ENCODE results near the gene CCL14.
A peak's percentile ranks its signal among the peaks of the same experiment; 100 is the strongest.
"Not testable (repeated sequence)": the region's sequence is repeated elsewhere in the genome, so short reads cannot be mapped to it uniquely, and the experiment has no call there.

Gene CCL14

DNA sequence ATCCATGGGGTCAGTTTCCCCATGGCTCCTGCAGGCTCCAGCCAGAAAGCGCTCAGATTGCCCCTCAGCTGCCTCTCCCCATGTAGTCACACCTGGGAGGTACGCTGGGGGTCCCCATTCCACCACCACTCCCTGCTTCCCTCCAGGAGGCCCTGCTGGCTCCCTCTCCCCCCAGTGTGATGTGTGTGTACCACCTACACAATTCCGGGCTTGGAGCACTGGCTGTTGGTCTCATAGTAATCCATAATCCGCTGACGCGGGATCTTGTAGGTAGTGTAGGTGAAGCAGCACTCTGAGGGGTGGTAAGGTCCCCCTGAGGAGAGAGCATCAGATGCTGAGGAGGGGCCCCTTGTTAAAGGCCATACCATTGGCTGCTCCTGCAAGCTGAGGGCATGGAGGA lies 2.4 kb downstream of the CCL14 start:
- no peak for DNase-seq

DNA sequence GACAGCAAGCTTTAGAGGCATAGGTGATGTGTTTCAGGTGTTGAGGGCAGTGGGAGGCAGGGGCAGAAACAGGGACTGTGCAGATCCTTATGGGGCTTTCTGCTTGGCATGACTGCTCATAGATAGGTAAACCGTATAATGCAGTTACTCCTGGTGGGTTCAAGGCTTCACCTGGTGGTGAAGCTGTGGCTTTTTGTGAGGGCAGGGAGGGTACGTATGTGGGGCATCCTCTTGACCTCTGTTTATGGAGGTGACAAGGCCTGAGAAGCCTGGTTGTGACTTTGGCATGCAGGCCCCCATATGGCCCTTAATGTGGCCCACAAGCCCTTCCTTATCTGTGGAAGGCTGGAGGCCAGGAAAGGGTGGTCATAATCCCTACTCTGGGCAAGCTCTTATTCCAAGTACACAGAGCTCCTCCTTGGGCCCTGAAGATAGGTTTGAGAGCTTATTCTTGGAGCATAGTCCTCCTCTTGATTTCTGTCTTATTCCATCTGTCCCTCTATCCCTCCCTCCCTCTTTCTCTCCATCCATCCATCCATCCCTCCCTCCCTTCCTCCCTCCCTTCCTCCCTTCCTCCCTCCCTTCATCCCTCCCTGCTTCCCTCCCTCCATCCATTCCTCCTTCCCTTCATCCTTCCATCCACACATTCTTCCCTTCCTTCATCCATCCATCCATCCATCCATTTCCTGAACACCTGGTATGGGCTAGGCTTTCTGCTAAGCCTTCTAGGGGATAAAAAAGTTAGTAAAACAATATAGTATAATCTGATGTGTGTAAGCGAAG lies 3.9 kb downstream of the CCL14 start:
- DNase-seq: no peak

DNA sequence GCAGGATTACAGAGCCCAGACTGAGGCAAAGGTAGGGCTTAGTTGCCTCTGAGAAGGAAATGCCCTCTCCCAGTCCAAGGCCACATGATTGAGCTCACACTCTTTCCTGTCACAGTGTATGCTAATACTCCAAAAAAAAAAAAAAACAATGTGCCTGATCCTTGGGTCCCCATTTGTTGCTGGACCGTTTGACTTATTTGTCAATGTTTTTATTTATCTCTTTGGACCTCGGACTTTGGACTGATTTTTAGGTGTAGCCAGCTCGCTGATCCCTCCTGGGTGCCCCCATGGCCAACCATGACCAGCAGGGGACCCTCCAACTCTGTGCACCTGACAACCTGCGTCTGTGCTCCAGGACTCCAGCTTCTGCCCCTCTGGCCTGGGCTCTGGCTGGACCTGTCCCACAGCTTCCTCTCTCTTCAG lies 4.6 kb downstream of the CCL14 start:
- no peak for DNase-seq

DNA sequence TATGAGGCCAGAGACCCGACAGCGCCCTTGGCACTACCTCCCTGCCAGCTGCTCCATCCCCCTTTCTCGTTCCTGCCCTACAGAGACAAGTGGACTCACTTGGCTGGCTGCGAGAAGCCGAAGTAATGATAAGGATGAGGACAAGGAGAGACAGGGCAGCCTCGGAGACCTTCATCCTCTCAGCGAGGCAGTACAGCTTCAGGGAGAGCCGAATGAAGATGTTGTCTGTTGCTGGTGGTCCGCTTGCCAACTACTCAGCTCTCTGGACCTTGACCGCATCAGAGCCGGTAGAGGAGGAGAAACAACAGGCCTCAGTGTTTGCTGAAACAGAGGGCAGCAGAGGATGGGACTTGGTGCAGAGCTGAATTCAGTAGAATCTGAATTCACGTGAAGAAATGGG lies 5.3 kb downstream of the CCL14 start, which contains the start of gene CCL16:
TSS of gene CCL16 (minus strand) at position 252 of the 400 bp plus-strand sequence. CDS start at position 175, 77 bp downstream.
- no peak for DNase-seq

DNA sequence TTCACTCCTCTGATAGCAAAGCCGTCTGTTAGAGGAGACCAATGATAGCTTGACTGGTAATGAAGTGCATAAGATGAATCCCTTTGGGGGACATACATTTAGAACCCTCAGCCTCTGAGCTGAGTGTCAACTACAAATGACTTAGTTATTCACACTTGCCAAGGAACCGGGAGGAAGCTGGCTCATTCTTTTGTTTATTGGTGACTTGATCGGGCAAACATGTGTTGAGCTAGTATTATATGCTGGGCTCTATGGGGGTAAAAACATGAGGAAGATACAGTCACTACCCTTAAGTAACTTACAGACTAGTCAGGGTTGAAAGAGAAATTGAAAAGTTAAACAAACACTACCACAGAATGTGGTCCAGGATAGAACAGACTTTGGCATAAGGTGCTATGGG lies 8.2 kb downstream of the CCL14 start:
- no peak for DNase-seq

DNA sequence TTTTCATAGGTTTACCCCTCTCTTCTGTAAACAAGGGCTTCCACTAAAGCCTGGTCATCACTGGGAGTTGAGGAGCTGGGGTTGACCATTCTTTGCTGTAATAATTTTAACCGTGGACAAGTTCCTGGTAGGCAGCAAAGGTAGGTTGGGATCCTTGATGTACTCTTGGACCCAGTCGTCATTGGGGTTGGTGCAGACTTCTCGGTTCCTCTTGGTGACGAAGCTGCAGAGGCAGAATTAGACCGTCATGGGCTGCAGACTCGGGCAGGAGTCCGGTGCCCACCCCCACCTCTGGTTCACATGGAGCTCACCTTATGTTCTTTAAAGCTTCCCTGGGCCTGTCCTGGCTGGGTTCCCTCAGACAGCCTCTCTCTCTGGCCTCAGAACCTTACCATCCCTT lies 9.0 kb downstream of the CCL14 start:
- DNase-seq: no peak

DNA sequence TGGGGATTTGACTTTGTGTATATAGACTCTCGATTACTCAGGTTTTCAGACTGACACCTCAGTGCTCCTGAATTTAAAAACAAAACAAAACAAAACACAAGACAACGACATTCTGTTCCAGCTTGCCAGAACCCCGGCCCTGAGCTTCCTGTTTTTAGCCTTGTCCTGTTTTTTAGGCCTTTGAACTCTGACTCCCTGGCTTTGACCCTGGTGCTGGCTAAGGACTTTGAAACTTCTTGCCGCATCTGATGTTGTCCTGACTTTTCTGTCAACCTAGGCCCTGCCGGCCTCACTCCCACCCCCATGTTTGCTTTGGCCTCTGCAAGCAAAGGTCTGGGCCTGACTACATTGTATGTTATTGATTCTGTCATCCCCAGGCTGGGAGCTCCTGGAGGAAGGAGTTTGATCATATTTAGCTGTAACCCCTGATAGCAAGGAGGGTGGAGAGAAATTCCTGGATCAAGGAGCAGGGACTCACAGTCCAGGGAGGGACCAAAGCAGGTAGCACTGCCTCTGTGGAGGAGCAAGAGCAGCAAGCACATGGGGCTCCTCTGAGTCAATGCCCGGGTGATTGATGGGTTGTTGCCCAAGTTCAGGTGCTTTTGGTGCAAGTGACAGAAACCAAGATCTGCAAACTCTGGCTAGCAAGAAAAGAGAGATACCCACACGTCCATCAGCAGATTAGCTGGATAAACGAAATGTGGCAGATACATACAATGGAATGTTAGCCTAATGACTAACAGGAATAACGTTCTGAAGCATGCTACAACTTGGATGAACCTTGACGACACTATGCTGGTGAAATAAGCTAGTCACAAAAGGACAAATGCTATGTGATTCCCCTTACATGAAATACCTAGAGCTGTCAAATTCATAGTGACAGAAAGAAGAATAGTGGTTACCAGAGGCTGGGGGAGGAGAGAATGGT lies 12.9 kb downstream of the CCL14 start:
- no peak for DNase-seq

DNA sequence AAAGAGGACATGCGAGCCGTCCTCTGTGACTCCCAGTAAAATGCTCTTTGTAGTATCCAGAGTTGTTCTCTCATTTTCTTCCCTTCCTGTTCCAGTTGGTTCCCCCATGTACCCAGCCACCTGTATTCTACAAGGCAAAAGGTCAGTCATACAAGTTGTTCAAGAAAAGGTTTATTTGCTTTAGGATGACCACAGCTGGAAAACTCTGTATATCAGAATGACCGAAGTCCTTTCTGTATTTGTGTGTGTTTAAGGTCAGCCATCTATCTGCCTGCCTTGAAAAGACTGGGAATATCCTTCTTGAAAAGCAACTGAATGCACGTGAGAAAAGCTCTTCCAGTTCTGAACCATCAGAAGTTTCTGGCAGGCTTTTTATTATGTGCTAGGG lies 13.6 kb downstream of the CCL14 start:
- no peak for DNase-seq

DNA sequence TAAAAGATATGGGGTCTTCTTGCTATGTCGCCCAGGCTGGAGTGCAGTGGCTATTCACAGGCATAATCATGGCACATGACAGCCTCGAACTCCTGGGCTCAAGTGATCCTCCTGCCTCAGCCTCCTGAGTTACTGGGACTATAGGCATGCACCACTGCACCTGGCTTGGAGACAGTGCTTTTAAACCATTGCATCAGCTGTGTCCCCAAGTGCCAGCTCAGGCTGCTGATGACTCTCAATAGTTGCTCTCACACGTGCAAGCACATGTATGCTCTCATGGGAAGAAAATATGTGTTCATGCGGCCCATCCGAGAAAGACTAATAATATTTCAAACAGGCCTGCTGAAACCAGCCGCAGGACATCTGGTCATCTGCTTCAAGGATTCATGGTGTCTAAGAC lies 14.0 kb downstream of the CCL14 start:
- DNase-seq: no peak

DNA sequence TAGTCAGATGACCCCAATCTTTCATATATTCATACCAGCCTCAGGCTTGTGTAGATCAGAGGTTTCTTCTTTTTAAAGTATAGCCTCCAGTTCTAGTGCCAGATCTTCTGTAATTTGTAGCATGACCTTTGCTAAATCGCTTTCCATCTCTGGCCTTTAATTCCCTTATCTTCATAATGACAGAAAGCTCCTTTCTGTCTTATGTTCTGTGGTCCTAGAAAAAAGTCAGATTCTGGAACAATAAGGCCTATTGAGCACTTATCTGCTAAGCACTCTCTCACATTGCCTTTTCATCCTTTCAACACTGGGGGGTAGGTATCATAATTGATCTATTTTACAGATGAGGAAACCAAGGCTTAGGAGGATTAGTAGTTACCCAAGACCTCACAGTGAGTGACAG lies 14.5 kb downstream of the CCL14 start:
- no peak for DNase-seq

DNA sequence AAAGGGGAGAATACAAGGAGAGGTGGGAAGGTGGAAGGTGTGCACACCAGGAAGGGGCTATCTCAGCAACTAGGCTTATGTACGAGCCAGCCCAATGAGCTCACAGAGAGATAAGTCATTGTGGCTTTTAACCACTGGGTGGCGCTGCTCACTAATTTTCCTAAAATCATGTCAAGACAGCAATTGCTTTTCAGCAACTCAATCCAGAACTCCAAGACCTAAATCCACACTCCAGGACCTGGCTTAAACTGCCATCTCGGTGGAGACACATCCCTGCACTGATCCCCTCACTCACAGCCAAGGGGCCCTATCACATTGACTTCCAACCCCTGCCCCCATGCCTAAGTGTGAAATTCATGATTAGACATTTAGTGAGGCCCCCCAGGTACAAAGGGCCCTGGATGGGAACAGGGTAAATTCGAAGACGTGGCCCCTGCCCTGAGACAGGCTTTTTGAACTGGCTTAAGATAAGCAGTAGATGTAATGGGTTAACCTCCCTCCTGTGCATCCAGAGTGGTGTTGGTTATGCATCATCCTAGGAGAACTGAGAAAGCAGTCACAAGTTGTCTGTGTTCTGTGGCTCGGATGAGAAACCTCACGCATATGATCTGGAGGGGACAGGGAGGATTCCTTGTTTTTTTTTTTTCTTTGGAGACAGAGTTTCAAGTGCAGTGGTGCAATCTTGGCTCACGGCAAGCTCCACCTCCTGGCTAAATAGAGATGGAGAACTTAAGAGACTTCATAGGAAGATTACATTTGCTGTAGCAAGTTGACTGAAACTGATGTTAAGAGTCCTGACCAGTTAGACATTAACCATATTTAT lies 16.8 kb downstream of the CCL14 start:
- DNase-seq: peak; percentile 52

DNA sequence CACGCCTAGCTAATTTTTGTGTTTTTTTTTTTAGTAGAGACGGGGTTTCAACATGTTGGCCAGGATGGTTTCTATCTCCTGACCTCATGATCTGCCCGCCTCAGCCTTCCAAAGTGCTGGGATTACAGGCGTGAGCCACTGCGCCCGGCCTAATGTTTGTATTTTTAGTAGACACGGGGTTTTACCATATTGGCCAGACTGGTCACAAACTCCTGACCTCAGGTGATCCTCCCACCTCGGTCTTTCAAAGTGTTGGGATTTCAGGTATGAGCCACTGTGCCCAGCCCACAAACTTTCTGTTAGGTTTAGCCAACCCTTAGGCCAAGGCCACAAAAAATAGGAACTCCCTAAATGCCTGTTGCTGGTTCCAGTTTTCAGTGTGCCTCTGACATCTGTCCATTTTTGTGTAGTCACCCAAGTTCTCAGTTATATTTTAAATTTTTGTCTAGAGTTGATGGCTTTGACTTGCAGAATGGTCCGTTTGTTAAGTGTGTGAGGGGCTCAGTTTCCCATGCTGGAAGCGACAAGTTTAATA lies 17.9 kb downstream of the CCL14 start:
- DNase-seq: no peak

DNA sequence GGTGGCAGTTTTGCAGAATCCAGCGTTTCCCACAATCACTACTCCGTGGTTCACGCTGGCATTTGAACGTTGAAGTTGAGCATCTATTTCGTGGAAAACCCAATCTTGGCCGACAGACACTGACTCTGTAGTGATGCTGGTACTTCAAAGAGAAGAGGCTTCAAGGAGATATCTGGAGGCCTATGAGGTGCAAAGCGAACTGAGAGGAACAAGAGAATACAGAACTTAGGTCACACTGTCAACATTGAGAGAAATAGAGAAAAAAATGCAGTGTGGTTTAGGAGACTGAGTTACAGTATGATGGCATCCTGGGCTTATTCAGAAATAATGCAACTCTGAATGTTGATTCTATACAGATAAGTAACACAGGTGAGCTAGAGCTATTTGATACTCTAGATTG lies 21.3 kb downstream of the CCL14 start:
- DNase-seq: no peak

DNA sequence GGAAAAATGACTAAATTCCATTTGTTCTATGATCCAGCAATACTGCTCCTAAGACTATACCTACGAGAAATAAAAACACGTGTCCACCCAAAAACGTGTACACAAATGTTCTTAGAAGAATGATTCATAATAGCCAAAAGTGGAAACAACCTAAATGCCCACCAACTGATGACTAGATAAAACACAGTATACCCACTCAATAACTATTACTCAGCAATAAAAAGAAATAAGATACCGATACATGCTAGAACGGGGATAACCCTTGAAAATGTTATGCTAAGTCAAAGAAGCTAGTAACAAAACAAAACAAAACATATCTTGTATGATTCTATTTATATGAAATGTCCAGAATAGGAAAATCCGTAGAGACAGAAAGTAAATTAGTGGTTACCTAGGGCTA lies 22.9 kb downstream of the CCL14 start:
- DNase-seq: no peak

DNA sequence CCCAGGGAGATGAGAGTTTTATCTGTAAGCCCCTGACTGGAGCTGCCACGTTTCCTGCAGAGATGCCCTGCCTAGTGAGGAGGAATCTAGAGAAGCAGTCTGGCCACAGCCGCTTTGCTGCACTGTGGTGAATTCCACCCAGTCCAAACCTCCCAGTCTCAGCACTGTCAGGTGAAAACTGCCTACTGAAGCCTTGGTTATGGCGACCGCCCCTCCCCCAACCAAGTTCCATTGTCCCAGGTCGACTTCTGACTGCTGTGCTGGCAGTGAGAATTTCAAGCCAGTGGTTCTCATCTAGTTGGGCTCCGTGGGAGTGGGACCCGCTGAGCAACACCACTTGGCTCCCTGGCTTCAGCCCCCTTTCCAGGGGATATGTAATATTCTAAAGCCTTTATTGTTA lies 32.8 kb downstream of the CCL14 start:
- DNase-seq: no peak

DNA sequence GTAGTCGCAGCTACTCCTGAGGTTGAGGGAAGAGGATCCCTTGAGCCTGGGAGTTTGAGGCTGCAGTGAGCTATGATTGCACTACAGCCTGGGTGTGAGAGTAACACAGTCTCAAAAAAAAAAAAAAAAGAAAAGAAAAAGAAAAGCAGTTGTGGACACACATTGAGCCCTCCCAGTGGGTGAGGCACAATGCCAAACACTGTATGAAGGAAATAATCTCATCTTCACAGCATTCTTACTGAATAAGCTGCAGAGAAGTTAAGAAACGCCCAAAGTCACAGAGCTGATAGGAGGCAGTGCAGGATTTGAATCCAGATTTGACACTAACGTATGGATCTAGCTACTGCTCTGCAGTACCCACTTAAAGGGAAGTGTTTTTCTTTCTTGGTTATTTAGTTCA lies 37.1 kb downstream of the CCL14 start:
- DNase-seq: no peak

DNA sequence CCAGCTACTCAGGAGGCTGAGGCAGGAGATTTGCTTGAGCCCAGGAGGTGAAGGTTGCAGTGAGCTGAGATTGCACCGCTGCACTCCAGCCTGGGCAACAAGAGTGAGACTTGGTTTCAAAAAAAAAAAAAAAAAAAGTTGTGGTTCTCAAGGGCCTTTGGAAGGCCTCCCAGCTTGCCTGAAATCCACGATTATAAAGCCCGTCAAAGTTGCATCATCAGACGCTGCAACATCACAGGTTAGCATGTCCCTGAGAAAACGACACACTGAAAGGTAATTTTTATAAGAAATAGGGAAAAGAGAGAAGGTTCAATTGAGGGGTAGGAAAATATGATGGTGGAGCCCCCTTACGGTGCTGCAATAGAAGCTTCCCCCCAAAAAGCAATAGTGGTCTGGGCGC lies 38.4 kb downstream of the CCL14 start:
- no peak for DNase-seq

DNA sequence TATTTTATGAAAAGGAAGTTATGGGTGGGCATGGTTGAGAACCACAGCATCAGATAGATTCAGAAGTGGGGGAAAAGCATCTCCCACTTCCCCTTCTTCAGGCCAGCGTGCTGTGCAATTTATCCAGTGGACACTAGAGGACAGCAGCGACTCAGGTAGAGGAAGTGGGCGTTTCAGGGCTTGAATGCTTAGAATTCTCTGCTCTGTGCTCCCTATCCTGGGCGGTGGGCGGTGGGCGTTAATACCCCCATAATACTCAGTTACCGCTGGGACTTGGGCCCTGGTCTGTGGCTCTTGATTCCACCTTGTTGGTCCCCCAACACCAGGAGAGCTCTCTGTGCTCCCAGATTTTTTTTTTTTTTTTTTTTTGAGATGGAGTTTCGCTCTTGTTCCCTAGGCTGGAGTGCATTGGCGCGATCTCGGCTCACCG lies 39.4 kb downstream of the CCL14 start:
- DNase-seq: peak; percentile 48

DNA sequence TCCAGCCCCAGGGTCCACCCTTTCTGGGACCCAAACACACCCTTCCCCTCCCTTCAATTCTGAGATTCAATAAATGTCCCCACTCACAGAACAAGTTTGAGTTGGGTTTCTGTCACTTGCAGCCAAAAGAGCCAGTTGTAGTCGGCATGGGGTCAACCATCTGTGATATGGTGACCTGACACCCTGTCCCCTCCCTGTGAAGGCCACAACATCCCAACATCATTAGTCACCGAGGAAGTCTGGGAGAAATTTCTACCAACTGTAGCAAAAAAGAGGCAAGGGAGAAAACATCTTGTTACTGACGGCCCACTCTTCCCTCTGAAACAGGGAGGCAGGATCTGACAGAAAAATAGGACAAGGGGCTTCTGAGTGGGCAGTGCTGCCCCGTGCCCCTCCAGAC lies 42.4 kb downstream of the CCL14 start:
- DNase-seq: no peak

DNA sequence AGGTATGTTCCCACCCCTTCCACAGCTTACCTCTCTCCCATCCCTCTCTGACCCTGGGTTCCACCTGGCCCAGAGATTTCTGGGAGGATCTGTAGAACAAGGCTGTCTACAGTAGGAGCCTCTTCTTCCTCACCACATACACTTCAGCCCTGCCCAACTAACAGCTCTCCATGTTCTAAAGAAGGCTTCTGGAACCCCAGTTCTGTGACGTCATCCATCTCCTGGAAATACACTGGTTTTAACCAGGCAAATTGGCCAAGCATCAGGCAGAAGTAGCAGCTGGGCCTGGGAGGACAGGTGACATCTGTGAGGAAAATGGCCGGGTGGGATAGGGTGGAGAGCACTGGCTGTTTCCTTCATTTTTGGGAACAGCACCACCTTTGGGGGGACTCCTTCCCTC lies 43.0 kb downstream of the CCL14 start, which contains the start of gene LYZL6:
TSS of gene LYZL6 (minus strand) at position 177 of the 400 bp plus-strand sequence. CDS start 4,357 bp downstream, outside the sequence.
- no peak for DNase-seq

DNA sequence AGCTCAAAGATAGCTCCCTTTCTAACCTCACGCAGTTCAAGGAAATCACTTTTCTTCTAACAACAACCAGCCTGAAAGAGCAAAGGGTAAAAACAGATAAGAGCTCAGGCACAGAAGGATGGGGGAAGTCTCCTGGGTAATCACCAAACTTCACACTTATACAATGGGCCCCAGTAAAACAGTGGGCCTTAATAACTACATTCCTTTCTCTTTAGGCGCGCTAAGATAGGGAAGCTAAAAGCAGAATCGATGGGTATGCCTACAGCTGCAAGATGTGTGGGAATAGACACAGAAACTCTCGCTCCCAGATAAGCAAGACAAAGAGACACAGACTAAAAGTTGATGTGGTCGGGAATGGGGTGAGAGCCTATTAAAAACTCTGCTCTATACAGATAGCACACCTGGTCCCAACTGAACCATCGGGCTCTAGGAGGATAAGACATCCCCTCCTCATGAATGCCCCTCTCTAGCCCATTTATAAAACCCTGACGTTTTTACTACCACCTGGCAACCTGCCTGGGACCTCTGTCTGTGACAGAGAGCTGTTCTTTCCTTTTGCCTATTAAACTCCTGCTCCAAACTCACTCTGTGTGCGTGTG lies 43.8 kb downstream of the CCL14 start:
- DNase-seq: no peak

DNA sequence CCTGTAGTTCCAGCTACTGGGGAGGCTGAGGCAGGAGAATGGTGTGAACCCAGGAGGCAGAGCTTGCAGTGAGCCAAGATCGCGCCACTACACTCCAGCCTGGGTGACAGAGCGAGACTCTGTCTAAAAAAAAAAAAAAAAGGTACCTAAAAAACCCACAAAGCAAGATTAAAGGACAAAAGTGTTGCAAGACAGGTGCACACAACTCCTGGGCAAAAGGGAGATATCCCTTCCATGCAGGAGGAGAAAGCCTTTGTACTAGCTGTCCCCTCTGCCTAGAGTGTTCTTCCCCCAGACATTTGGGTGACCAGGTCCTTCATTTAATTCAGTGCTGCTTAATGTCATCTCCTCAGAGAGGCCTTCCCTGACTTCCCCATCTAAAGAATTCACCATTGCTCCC lies 48.0 kb downstream of the CCL14 start:
- DNase-seq: not testable (repeated sequence)
